H1 (cell line): ENCODE measurements around the gene BAAT. TPM values are rescaled to one million over a fixed set of nuclear protein-coding genes. Genes with fewer than 3 reads are reported as not detected.

Experiments used
- CTCF ChIA-PET: fragments of 300-600 bp; sonication (Branson Sonifier 250); formaldehyde crosslinking; loops from one replicate; lab custom pipeline; 2021; ENCODE audit not compliant: partially characterized antibody; lab: Charles Lee
- POLR2A ChIA-PET: fragments of 300-600 bp; sonication (Branson Sonifier 250); formaldehyde crosslinking; loops from one replicate; lab custom pipeline; 2021; ENCODE audit warnings: inconsistent platforms; ENCODE audit not compliant: partially characterized antibody; lab: Charles Lee
- DNase-seq, 2 experiments: peaks; one replicate each; pipeline versions ENCODE4 v3.0.0 to v3.0.0-alpha.2; 2010 to 2022; ENCODE audit warnings: low spot score in 2 of 2, low read depth in 1 of 2, mixed read lengths in 1 of 2
- FAIRE-seq: peaks from 2 replicates; lab custom pipeline; 2011; peaks lifted over from hg19 to GRCh38; lab: Jason Lieb, UNC
- H2AFZ ChIP-seq: 2 replicates; pipeline ENCODE4 v1.8.1; 2012; ENCODE audit warnings: low read length, inconsistent platforms
- H2AK5ac ChIP-seq: 2 replicates; pipeline ENCODE4 v1.6.1; 2013; ENCODE audit warnings: low read depth, low read length
- H2BK120ac ChIP-seq: replicated peaks from 2 replicates; pipeline ENCODE3; 2013; ENCODE audit warnings: low read depth, low read length, inconsistent platforms
- H2BK12ac ChIP-seq: 2 replicates; pipeline ENCODE4 v1.6.1; 2013; ENCODE audit warnings: low read depth, low read length
- H2BK15ac ChIP-seq: 2 replicates; pipeline ENCODE4 v1.6.1; 2013; ENCODE audit warnings: low read length
- H2BK20ac ChIP-seq: 2 replicates; pipeline ENCODE4 v1.6.1; 2013; ENCODE audit warnings: low read length
- H2BK5ac ChIP-seq: 2 replicates; pipeline ENCODE4 v1.6.1; 2013; ENCODE audit warnings: low read depth, low read length
- H3K14ac ChIP-seq: 2 replicates; pipeline ENCODE4 v1.6.1; 2013; ENCODE audit warnings: inconsistent platforms; ENCODE audit not compliant: insufficient read length
- H3K18ac ChIP-seq: 2 replicates; pipeline ENCODE4 v1.6.1; 2013; ENCODE audit warnings: low read length; ENCODE audit errors: extremely low read depth
- H3K23ac ChIP-seq: 2 replicates; pipeline ENCODE4 v1.6.1; 2013; ENCODE audit warnings: inconsistent platforms; ENCODE audit not compliant: insufficient read length
- H3K23me2 ChIP-seq: 2 replicates; pipeline ENCODE4 v1.6.1; 2013; ENCODE audit warnings: low read depth, low read length
- H3K27ac ChIP-seq: 2 replicates; pipeline ENCODE4 v1.6.1; 2011; ENCODE audit warnings: low read depth, low read length, inconsistent platforms
- H3K27me3 ChIP-seq, 4 experiments: replicated peaks in 1 of 4; 1 replicate in 1 of 4; 2 replicates in 3 of 4; pipeline versions ENCODE4 v1.6.1 to v1.8.1; 2011 to 2013; ENCODE audit warnings: low read length in 3 of 4, mild to moderate bottlenecking in 3 of 4, inconsistent platforms in 2 of 4, mixed read lengths in 2 of 4, moderate library complexity in 1 of 4; ENCODE audit not compliant: control insufficient read depth in 3 of 4, insufficient read depth in 3 of 4; ENCODE audit errors: extremely low read depth in 1 of 4
- H3K36me3 ChIP-seq, 4 experiments: 2 replicates each; pipeline versions ENCODE4 v1.6.1 to v1.8.1; 2011 to 2013; ENCODE audit warnings: mild to moderate bottlenecking in 4 of 4, low read length in 3 of 4, moderate library complexity in 2 of 4, control low read depth in 1 of 4, inconsistent platforms in 1 of 4; ENCODE audit not compliant: insufficient read depth in 4 of 4, control insufficient read depth in 2 of 4
- H3K4ac ChIP-seq: replicated peaks from 2 replicates; pipeline ENCODE3; 2013; ENCODE audit warnings: low read length, low read depth, mixed read lengths, inconsistent platforms; ENCODE audit not compliant: insufficient read length
- H3K4me1 ChIP-seq, 4 experiments: replicated peaks in 1 of 4; 1 replicate in 1 of 4; 2 replicates in 3 of 4; pipeline versions ENCODE4 v1.6.1 to v1.8.1; 2011 to 2013; ENCODE audit warnings: low read length in 3 of 4, inconsistent platforms in 2 of 4, mixed read lengths in 1 of 4; ENCODE audit not compliant: insufficient read depth in 4 of 4, control insufficient read depth in 3 of 4
- H3K4me2 ChIP-seq, 2 experiments: 2 replicates each; pipeline versions ENCODE4 v1.6.1 to v1.8.1; 2011 to 2013; ENCODE audit warnings: low read depth in 2 of 2, low read length in 2 of 2, control low read depth in 1 of 2, inconsistent platforms in 1 of 2, mild to moderate bottlenecking in 1 of 2; ENCODE audit not compliant: insufficient read depth in 1 of 2
- H3K4me3 ChIP-seq, 4 experiments: fragments of 200-600, 300-600 bp in 1 of 4; sonication (generic), shearing (Covaris generic), sonication (Bioruptor Twin) in 1 of 4; 2 replicates each; pipeline versions ENCODE4 v1.5.1 to v1.8.1; 2011 to 2016; ENCODE audit warnings: low read length in 4 of 4, low read depth in 3 of 4, control low read depth in 2 of 4, inconsistent platforms in 2 of 4, mild to moderate bottlenecking in 2 of 4, mixed read lengths in 1 of 4, moderate library complexity in 1 of 4; ENCODE audit not compliant: insufficient read depth in 2 of 4; ENCODE audit errors: extremely low read depth in 1 of 4
- H3K56ac ChIP-seq: replicated peaks from 2 replicates; pipeline ENCODE3; 2013; ENCODE audit warnings: low read depth, mild to moderate bottlenecking, mixed read lengths, low read length, inconsistent platforms; ENCODE audit not compliant: insufficient read length
- H3K79me1 ChIP-seq: 2 replicates; pipeline ENCODE4 v1.6.1; 2013; ENCODE audit warnings: low read depth, low read length, control low read depth
- H3K79me2 ChIP-seq, 2 experiments: 2 replicates each; pipeline versions ENCODE4 v1.6.1 to v1.8.1; 2012 to 2013; ENCODE audit warnings: low read length in 2 of 2, mild to moderate bottlenecking in 2 of 2, inconsistent platforms in 1 of 2; ENCODE audit not compliant: insufficient read depth in 2 of 2, control insufficient read depth in 1 of 2
- H3K9ac ChIP-seq, 4 experiments: replicated peaks in 1 of 4; 1 replicate in 1 of 4; 2 replicates in 3 of 4; pipeline versions ENCODE4 v1.6.1 to v1.8.1; 2011 to 2013; ENCODE audit warnings: low read depth in 3 of 4, low read length in 3 of 4, control low read depth in 2 of 4, mild to moderate bottlenecking in 2 of 4, moderate library complexity in 2 of 4, inconsistent platforms in 1 of 4; ENCODE audit errors: extremely low read depth in 1 of 4
- H3K9me3 ChIP-seq, 2 experiments: 2 replicates each; pipeline versions ENCODE4 v1.6.1 to v1.8.1; 2012 to 2013; ENCODE audit warnings: mild to moderate bottlenecking in 2 of 2, moderate library complexity in 2 of 2, control low read depth in 1 of 2, inconsistent platforms in 1 of 2, low read depth in 1 of 2, low read length in 1 of 2, mixed read lengths in 1 of 2; ENCODE audit not compliant: insufficient read depth in 2 of 2
- H4K20me1 ChIP-seq, 2 experiments: replicated peaks in 1 of 2; 2 replicates each; pipeline versions ENCODE3 to v1.8.1; 2011 to 2013; ENCODE audit warnings: inconsistent platforms in 2 of 2, low read length in 2 of 2, mild to moderate bottlenecking in 1 of 2; ENCODE audit not compliant: insufficient read depth in 2 of 2, control insufficient read depth in 1 of 2
- H4K5ac ChIP-seq: 2 replicates; pipeline ENCODE4 v1.6.1; 2013; ENCODE audit warnings: low read length, low read depth, mixed read lengths, inconsistent platforms; ENCODE audit not compliant: insufficient read length
- H4K8ac ChIP-seq: 2 replicates; pipeline ENCODE4 v1.8.0; 2013; ENCODE audit warnings: mild to moderate bottlenecking, moderate library complexity, low read length, inconsistent platforms; ENCODE audit not compliant: insufficient read depth; ENCODE audit errors: extremely low read depth
- H4K91ac ChIP-seq: replicated peaks from 2 replicates; pipeline ENCODE3; 2013; ENCODE audit warnings: low read length, mixed read lengths, inconsistent platforms; ENCODE audit not compliant: insufficient read length
- ASH2L ChIP-seq: fragments of 200-600, 300-600 bp; sonication (generic); IDR thresholded peaks from one replicate; pipeline ENCODE4 v1.7.1; 2017; ENCODE audit warnings: low read length
- CBX5 ChIP-seq: fragments of 300-800, 300-1000 bp; sonication (generic); IDR thresholded peaks from 2 replicates; pipeline ENCODE4 v1.7.1; 2016; ENCODE audit warnings: antibody characterized with exemption, low read length, low read depth
- CHD1 ChIP-seq: IDR thresholded peaks from 2 replicates; pipeline ENCODE4 v1.6.1; 2012; ENCODE audit warnings: low read depth, low read length, improper control_type of control experiment
- CHD2 ChIP-seq: IDR thresholded peaks from 2 replicates; pipeline ENCODE4 v1.6.1; 2012; ENCODE audit warnings: low read length, improper control_type of control experiment
- JUN ChIP-seq: IDR thresholded peaks from 2 replicates; pipeline ENCODE4 v1.6.1; 2011; ENCODE audit warnings: low read depth, mild to moderate bottlenecking, improper control_type of control experiment, low read length
- JUND ChIP-seq: IDR thresholded peaks from 2 replicates; pipeline ENCODE4 v1.6.1; 2011; ENCODE audit warnings: mild to moderate bottlenecking, improper control_type of control experiment, low read length
- NRF1 ChIP-seq: IDR thresholded peaks from 2 replicates; pipeline ENCODE4 v1.6.1; 2011; ENCODE audit warnings: mild to moderate bottlenecking, low read depth, low read length, improper control_type of control experiment
- POU5F1 ChIP-seq: IDR thresholded peaks from 2 replicates; pipeline ENCODE4 v1.6.1; 2011; ENCODE audit warnings: low read depth, mild to moderate bottlenecking, low read length, moderate library complexity
- RAD21 ChIP-seq, 2 experiments: IDR thresholded peaks in 1 of 2; conservative IDR thresholded peaks in 1 of 2; 2 replicates each; pipeline ENCODE4 v1.6.1; 2011; ENCODE audit warnings: low read depth in 2 of 2, low read length in 2 of 2, improper control_type of control experiment in 1 of 2, inconsistent platforms in 1 of 2, mild to moderate bottlenecking in 1 of 2, moderate library complexity in 1 of 2
- RNF2 ChIP-seq: fragments of 200-900, 300-1000 bp; sonication (generic); IDR thresholded peaks from 2 replicates; pipeline ENCODE4 v1.7.1; 2016; ENCODE audit warnings: borderline replicate concordance, low read depth, mild to moderate bottlenecking, antibody characterized with exemption, low read length; ENCODE audit not compliant: poor library complexity, severe bottlenecking; ENCODE audit errors: missing control alignments
- SIRT6 ChIP-seq: IDR thresholded peaks from one replicate; pipeline ENCODE4 v1.7.1; 2012; ENCODE audit warnings: low read length, inconsistent platforms
- TAF7 ChIP-seq: optimal IDR thresholded peaks from 2 replicates; pipeline ENCODE3; 2011; ENCODE audit warnings: low read depth, mild to moderate bottlenecking, inconsistent platforms, low read length, moderate library complexity, borderline replicate concordance
- USF2 ChIP-seq: IDR thresholded peaks from 2 replicates; pipeline ENCODE4 v1.6.1; 2011; ENCODE audit warnings: low read length, improper control_type of control experiment
- WGBS, 2 experiments: shearing (Covaris generic) in 1 of 2; methylation state at CpG; one replicate each; pipeline versions ENCODE4 v1.1.6 to v1.1.7; 2013 to 2015; ENCODE audit warnings: low lambda C conversion rate in 2 of 2, mixed read lengths in 2 of 2, inconsistent platforms in 1 of 2, low coverage in 1 of 2, missing lambda C conversion rate in 1 of 2; ENCODE audit not compliant: insufficient replicate concordance in 2 of 2, insufficient coverage in 1 of 2, insufficient read length in 1 of 2; ENCODE audit errors: extremely low coverage in 1 of 2, missing lambda C conversion rate in 1 of 2; 5-methylcytosine and 5-hydroxymethylcytosine counted together
- polyA plus RNA-seq, 7 experiments: library from polyadenylated mRNA; depleted of rRNA in 3 of 7; stranded (reverse) in 5 of 7; unstranded in 2 of 7; fragments of >200 nt in 5 of 7; fragments of 200-250 nt in 2 of 7; gene quantifications; 1 replicate in 5 of 7; 2 replicates in 1 of 7; 4 replicates in 1 of 7; pipeline versions ENCODE4 v1.2.1 to v1.2.3, GENCODE V29; 2011 to 2013; ENCODE audit warnings: missing spikeins in 2 of 7, mixed read lengths in 2 of 7
- total RNA-seq: library from RNA; stranded (reverse); fragmentation: NEBNext Ultra II Directional; extraction: Animal tissue kit (Norgen Biotek cat#: 25700); gene quantifications from 2 replicates; pipeline ENCODE4 v1.2.1, GENCODE V29; 2021

Gene BAAT
- total and polyA plus RNA-seq, 2 of the 8 experiments (the other 6 are each of a cell fraction or from before 2014, with no cell fraction given) = 0.09 to 0.17 TPM

- H3K4me1 ChIP-seq = peaks cover 0 to 6% (median 5%) of the 10 kb centered on the region in 4 experiments; a peak in 5 of 7 replicates
- H3K4ac ChIP-seq = no peak overlapping the region
- no peaks in the 10 kb centered on the region for H3K36me3 ChIP-seq
- H3K79me1 ChIP-seq = no peaks in the 10 kb centered on the region
- H2BK12ac ChIP-seq = no peak overlapping the region
- no peak overlapping the region for H2AK5ac ChIP-seq
- H2BK5ac ChIP-seq = no peak overlapping the region
- no peak overlapping the region for H4K8ac ChIP-seq
- H2AFZ ChIP-seq = no peak overlapping the region
- DNase-seq = no peak
- H3K27ac ChIP-seq = no peak overlapping the region
- no peaks in the 10 kb centered on the region for H4K20me1 ChIP-seq
- H3K23me2 ChIP-seq = no peaks in the 10 kb centered on the region
- no peak overlapping the region for H3K23ac ChIP-seq
- no peak overlapping the region for H3K4me2 ChIP-seq
- no peak overlapping the region for H2BK15ac ChIP-seq
- no peak overlapping the region for H3K4me3 ChIP-seq
- H3K9me3 ChIP-seq = peaks cover 0 to 3% of the 10 kb centered on the region in 2 experiments; a peak in 1 of 4 replicates
- H4K91ac ChIP-seq = no peak overlapping the region
- H2BK20ac ChIP-seq = no peak overlapping the region
- no peaks in the 10 kb centered on the region for H3K79me2 ChIP-seq
- H3K27me3 ChIP-seq = no peaks in the 10 kb centered on the region
- no peak overlapping the region for H4K5ac ChIP-seq
- H3K56ac ChIP-seq = no peak overlapping the region
- ChIA-PET CTCF (interaction anchor here (0.8 to 3.4 kb wide), 5 partner anchors 11 to 724 kb away, joined by 3 to 17 read pairs (median 4); a partner anchor contains a TSS), POLR2A (no interaction called here)
- WGBS, 2 experiments = 86% methylated on average over 2 of the region's 2 CpGs; no CpG with 5 or more reads in 1 of the 2 experiments
- no peak overlapping the region for H3K9ac ChIP-seq
- TF ChIP-seq SIRT6 (no peak), CBX5 (no peak), RAD21 (IDR thresholded peaks at IDR 0.05 in 1 of 2, conservative IDR thresholded peaks at IDR 0.05 in 1 of 2; ENCODE audit: low read depth in 2 of 2, low read length in 2 of 2) (no peak), CHD2 (no peak), JUN (no peak), ASH2L (no peak), NRF1 (no peak), JUND (no peak), POU5F1 (no peak), RNF2 (no peak), TAF7 (no peak), CHD1 (no peak), USF2 (no peak)
- no peak overlapping the region for H2BK120ac ChIP-seq
- no peak overlapping the region for H3K14ac ChIP-seq
- no peak for FAIRE-seq
- H3K18ac ChIP-seq = no peak overlapping the region
Observed at GRCh38 chr9:101325053-101325452, 59.8 kb downstream of the BAAT start.
